ENCODE results near the gene LHFPL2.

The LHFPL2 gene

DNA sequence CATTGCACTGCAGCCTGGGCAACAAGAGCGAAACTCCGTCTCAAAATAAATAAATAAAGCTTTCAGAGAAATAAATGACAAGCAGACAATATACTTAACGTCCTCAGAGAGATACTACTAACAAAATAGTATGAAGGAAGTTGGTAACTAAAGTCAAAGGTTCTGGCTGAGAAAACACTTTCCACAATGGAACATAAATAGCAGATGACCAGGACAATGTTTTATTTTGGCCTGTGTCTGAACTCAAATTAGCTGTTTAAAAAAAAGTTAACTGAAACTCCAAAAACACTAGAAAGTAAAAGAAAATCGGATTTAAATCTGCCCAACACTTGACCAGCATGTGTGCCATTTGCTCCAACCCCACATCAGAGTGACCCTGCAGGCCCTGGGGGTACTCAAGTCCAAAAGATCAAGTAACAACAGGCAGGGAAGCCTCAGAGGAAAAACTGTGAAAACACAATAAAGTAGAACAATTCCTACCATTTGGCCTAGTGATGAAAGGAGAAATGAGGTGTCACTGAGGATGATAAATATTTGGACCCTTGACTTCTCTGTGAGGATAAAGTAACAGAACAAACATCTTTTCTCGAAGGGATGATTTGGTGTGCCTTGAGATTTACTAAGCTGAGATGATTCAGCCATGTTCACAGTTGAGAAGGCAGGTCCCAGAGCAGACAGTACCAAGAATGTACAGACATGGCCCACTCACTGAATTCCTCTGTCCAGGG, 47.7 kb downstream of the LHFPL2 start:
- TF ChIP-seq REST (IDR thresholded peaks at IDR 0.05; ENCODE audit: insufficient read depth in 1 of 2, low read depth in 2 of 2, low read length in 2 of 2) (no peak), TAF1 (IDR thresholded peaks at IDR 0.05; ENCODE audit: borderline replicate concordance, insufficient read depth, low read length) (no peak), FOXP2 (optimal IDR thresholded peaks at IDR 0.05; ENCODE audit: borderline replicate concordance, extremely low read depth, extremely low read length, insufficient read depth) (no peak), POLR2AphosphoS5 (IDR thresholded peaks at IDR 0.05; ENCODE audit: low read depth, low read length) (no peak), SIN3A (IDR thresholded peaks at IDR 0.05; ENCODE audit: borderline replicate concordance, insufficient read depth, low read length) (no peak)

- no peak for TF ChIP-seq REST (IDR thresholded peaks at IDR 0.05; ENCODE audit: insufficient read depth in 1 of 2, low read depth in 2 of 2, low read length in 2 of 2)
- no peak for TF ChIP-seq POLR2AphosphoS5 (IDR thresholded peaks at IDR 0.05; ENCODE audit: low read depth, low read length)
- TF ChIP-seq SIN3A (IDR thresholded peaks at IDR 0.05; ENCODE audit: borderline replicate concordance, insufficient read depth, low read length) = no peak
- no peak for TF ChIP-seq TAF1 (IDR thresholded peaks at IDR 0.05; ENCODE audit: borderline replicate concordance, insufficient read depth, low read length)
- no peak for TF ChIP-seq FOXP2 (optimal IDR thresholded peaks at IDR 0.05; ENCODE audit: borderline replicate concordance, extremely low read depth, extremely low read length, insufficient read depth)
These were observed 49.6 kb downstream of the LHFPL2 start for GRCh38 chr5:78598973-78599372.

DNA sequence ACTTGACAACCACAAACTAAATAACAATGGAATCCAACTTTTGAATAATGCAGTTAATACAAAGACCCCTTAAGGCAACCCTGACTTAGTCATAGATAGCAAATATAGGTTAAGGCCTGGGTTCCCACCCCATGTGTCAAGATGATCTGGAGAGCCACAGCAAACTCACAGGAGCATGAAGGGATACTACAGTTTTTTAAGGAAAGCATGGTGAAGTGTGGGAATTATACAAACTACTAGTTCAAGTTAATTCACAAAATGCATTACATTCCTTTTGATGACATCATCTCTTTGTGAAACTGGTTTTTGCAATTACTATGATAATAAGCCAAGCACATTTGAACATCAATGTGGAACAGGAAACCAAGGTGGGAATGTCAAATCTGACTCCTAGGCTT, 50.6 kb downstream of the LHFPL2 start:
- TF ChIP-seq FOXP2 (optimal IDR thresholded peaks at IDR 0.05; ENCODE audit: borderline replicate concordance, extremely low read depth, extremely low read length, insufficient read depth) (no peak), SIN3A (IDR thresholded peaks at IDR 0.05; ENCODE audit: borderline replicate concordance, insufficient read depth, low read length) (no peak), REST (IDR thresholded peaks at IDR 0.05; ENCODE audit: insufficient read depth in 1 of 2, low read depth in 2 of 2, low read length in 2 of 2) (no peak), POLR2AphosphoS5 (IDR thresholded peaks at IDR 0.05; ENCODE audit: low read depth, low read length) (no peak), TAF1 (IDR thresholded peaks at IDR 0.05; ENCODE audit: borderline replicate concordance, insufficient read depth, low read length) (no peak)

DNA sequence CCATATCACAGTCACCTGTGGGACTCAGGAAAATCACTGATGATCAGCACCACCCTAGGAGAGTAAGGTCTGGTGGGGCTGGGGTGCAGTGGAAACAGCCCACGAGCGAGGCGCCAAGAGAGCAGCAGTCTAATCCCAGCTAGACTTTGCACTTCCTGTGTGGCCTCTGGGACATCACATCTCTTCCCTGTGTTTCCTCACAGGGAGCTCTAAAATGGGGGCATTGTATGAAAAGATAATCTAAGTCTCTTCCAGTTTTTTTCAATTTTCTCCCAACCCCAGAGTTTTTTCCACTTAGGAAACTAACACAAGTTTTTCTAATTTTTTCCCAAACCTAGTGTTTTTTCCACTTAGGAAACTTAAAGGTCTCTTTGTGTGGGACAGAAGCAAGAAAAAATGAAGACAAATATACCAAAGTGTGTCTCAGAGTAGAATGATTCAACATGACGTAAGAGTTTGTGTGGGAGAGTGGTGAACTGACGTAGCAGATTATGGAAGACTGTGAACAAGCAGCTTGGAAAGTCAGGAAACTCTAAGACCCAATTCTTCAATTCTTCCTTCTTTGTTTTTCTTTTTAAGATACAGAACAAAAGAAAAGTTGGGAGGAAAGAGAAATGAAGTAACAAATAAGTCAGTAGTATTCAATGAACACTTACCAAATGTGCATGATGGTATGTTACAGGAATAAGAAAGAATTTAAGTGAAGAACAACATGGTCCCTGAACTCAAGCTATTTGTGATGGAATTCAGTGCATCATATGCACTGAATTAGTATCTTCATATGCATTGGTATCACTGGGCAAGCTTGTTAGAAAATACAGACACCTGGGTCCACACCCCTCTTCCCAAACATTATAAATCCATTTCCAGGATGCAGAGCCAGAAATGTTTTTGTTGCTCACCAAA, 51.3 kb downstream of the LHFPL2 start:
- no peak for TF ChIP-seq FOXP2 (optimal IDR thresholded peaks at IDR 0.05; ENCODE audit: borderline replicate concordance, extremely low read depth, extremely low read length, insufficient read depth)
- no peak for TF ChIP-seq SIN3A (IDR thresholded peaks at IDR 0.05; ENCODE audit: borderline replicate concordance, insufficient read depth, low read length)
- no peak for TF ChIP-seq REST (IDR thresholded peaks at IDR 0.05; ENCODE audit: insufficient read depth in 1 of 2, low read depth in 2 of 2, low read length in 2 of 2)
- TF ChIP-seq POLR2AphosphoS5 (IDR thresholded peaks at IDR 0.05; ENCODE audit: low read depth, low read length) = no peak
- TF ChIP-seq TAF1 (IDR thresholded peaks at IDR 0.05; ENCODE audit: borderline replicate concordance, insufficient read depth, low read length) = no peak

Data from PFSK-1 (cell line).